Stimulated activated naive B cell treated with anti-CD40 and anti-IgM and Interleukin-4, amounts not matched to agents 10 μg/mL and 1 μg/mL and 100 μg/mL, for 72 hours (primary cell): ENCODE measurements around the gene NOSIP.

Experiments used
- ATAC-seq, 2 donors: fragments of 150-1000 bp; cut with Tn5 transposase; replicated peaks; 2 replicates each; pipeline ENCODE4 v1.10.0; 2021; ENCODE audit warnings: moderate library complexity in 1 of 2
- DNase-seq: peaks from one replicate; pipeline ENCODE4 v3.0.0; 2021
- H3K27ac Mint-ChIP-seq: one replicate; pipeline ENCODE4 v1.8.0; 2022; ENCODE audit warnings: mild to moderate bottlenecking, mixed read lengths
- H3K27me3 Mint-ChIP-seq, 2 donors: one replicate each; pipeline ENCODE4 v1.8.0; 2022; ENCODE audit warnings: mixed read lengths in 2 of 2
- H3K36me3 Mint-ChIP-seq, 2 donors: one replicate each; pipeline ENCODE4 v1.8.0; 2022; ENCODE audit warnings: mixed read lengths in 2 of 2, mild to moderate bottlenecking in 1 of 2
- H3K4me1 Mint-ChIP-seq, 2 donors: one replicate each; pipeline ENCODE4 v1.8.0; 2022; ENCODE audit warnings: mixed read lengths in 2 of 2, mild to moderate bottlenecking in 1 of 2
- H3K4me3 Mint-ChIP-seq, 2 donors: one replicate each; pipeline ENCODE4 v1.8.0; 2022; ENCODE audit warnings: mild to moderate bottlenecking in 2 of 2, mixed read lengths in 2 of 2, moderate library complexity in 1 of 2
- H3K9me3 Mint-ChIP-seq, 2 donors: one replicate each; pipeline ENCODE4 v1.8.0; 2022; ENCODE audit warnings: mixed read lengths in 2 of 2, mild to moderate bottlenecking in 1 of 2

The NOSIP gene

GRCh38 chr19:49555600-49556411 is 24.6 kb downstream of the NOSIP start:
- Mint-ChIP-seq H3K4me1 (peaks cover 23 to 30% of the 10 kb centered on the region in 2 donors), H3K27me3 (no peaks in the 10 kb centered on the region), H3K27ac (no peak overlapping the region), H3K4me3 (no peak overlapping the region), H3K9me3 (no peaks in the 10 kb centered on the region), H3K36me3 (peaks cover 43 to 59% of the 10 kb centered on the region in 2 donors)
- no peak for DNase-seq
- peak; percentile 54 for ATAC-seq

GRCh38 chr19:49554701-49555181 is 25.6 kb downstream of the NOSIP start:
- no peaks in the 10 kb centered on the region for H3K9me3 Mint-ChIP-seq
- no peak for ATAC-seq
- H3K27ac Mint-ChIP-seq: no peak overlapping the region
- no peaks in the 10 kb centered on the region for H3K27me3 Mint-ChIP-seq
- H3K36me3 Mint-ChIP-seq: peaks cover 37 to 50% of the 10 kb centered on the region in 2 donors
- DNase-seq: no peak
- H3K4me3 Mint-ChIP-seq: no peak overlapping the region
- peaks cover 12 to 20% of the 10 kb centered on the region in 2 donors for H3K4me1 Mint-ChIP-seq

- Mint-ChIP-seq H3K9me3 (no peaks in the 10 kb centered on the region), H3K4me1 (peaks cover 11 to 14% of the 10 kb centered on the region in 2 donors), H3K4me3 (no peak overlapping the region), H3K27ac (peak overlapping the region; percentile 38), H3K36me3 (peaks cover 30 to 41% of the 10 kb centered on the region in 2 donors), H3K27me3 (no peaks in the 10 kb centered on the region)
- ATAC-seq (peak in 1 of 2 donors; percentile 31), DNase-seq (no peak)
These were observed 26.7 kb downstream of the NOSIP start for GRCh38 chr19:49553451-49554271.

GRCh38 chr19:49552749-49553148 is 27.6 kb downstream of the NOSIP start:
- no peak overlapping the region for H3K4me3 Mint-ChIP-seq
- ATAC-seq (peak in 1 of 2 donors; percentile 22), DNase-seq (no peak)
- H3K36me3 Mint-ChIP-seq: peaks cover 26 to 36% of the 10 kb centered on the region in 2 donors
- H3K27ac Mint-ChIP-seq: peak overlapping the region; percentile 42
- peaks cover 11 to 14% of the 10 kb centered on the region in 2 donors for H3K4me1 Mint-ChIP-seq
- no peaks in the 10 kb centered on the region for H3K9me3 Mint-ChIP-seq
- no peaks in the 10 kb centered on the region for H3K27me3 Mint-ChIP-seq

- Mint-ChIP-seq H3K9me3 (no peaks in the 10 kb centered on the region), H3K4me1 (peaks cover 15 to 20% of the 10 kb centered on the region in 2 donors), H3K4me3 (no peak overlapping the region), H3K36me3 (peaks cover 22 to 28% of the 10 kb centered on the region in 2 donors), H3K27me3 (no peaks in the 10 kb centered on the region), H3K27ac (no peak overlapping the region)
- DNase-seq (no peak), ATAC-seq (no peak)
These were observed 28.8 kb downstream of the NOSIP start for GRCh38 chr19:49551531-49551930.

- no peak overlapping the region for H3K4me3 Mint-ChIP-seq
- H3K27me3 Mint-ChIP-seq: no peaks in the 10 kb centered on the region
- peaks cover 10 to 12% of the 10 kb centered on the region in 2 donors for H3K4me1 Mint-ChIP-seq
- DNase-seq (no peak), ATAC-seq (no peak)
- no peaks in the 10 kb centered on the region for H3K9me3 Mint-ChIP-seq
- H3K27ac Mint-ChIP-seq: no peak overlapping the region
- peaks cover 5 to 11% of the 10 kb centered on the region in 2 donors for H3K36me3 Mint-ChIP-seq
These were observed 31.3 kb downstream of the NOSIP start for GRCh38 chr19:49549045-49549444.

GRCh38 chr19:49546825-49547565 is 33.4 kb downstream of the NOSIP start:
- Mint-ChIP-seq H3K4me1 (peaks cover 5 to 7% of the 10 kb centered on the region in 2 donors), H3K4me3 (peak overlapping the region; percentile 41 to 43), H3K27me3 (no peaks in the 10 kb centered on the region), H3K9me3 (no peaks in the 10 kb centered on the region), H3K27ac (no peak overlapping the region), H3K36me3 (no peaks in the 10 kb centered on the region)
- peak; percentile 80 to 85 for ATAC-seq
- peak; percentile 35 for DNase-seq

GRCh38 chr19:49544154-49544553 is 36.2 kb downstream of the NOSIP start:
- Mint-ChIP-seq H3K27ac (no peak overlapping the region), H3K9me3 (no peaks in the 10 kb centered on the region), H3K36me3 (no peaks in the 10 kb centered on the region), H3K27me3 (no peaks in the 10 kb centered on the region), H3K4me3 (no peak overlapping the region), H3K4me1 (peaks cover 5% of the 10 kb centered on the region in 2 donors)
- DNase-seq (no peak), ATAC-seq (no peak)

GRCh38 chr19:49543032-49543431 is 37.3 kb downstream of the NOSIP start:
- no peak for DNase-seq
- Mint-ChIP-seq H3K27me3 (no peaks in the 10 kb centered on the region), H3K9me3 (no peaks in the 10 kb centered on the region), H3K27ac (no peak overlapping the region), H3K36me3 (no peaks in the 10 kb centered on the region), H3K4me3 (no peak overlapping the region), H3K4me1 (peaks cover 5 to 14% of the 10 kb centered on the region in 2 donors)
- no peak for ATAC-seq

GRCh38 chr19:49542446-49542845 is 37.9 kb downstream of the NOSIP start:
- Mint-ChIP-seq H3K4me3 (no peak overlapping the region), H3K36me3 (no peaks in the 10 kb centered on the region), H3K27me3 (no peaks in the 10 kb centered on the region), H3K4me1 (peaks cover 5 to 20% of the 10 kb centered on the region in 2 donors), H3K9me3 (no peaks in the 10 kb centered on the region), H3K27ac (no peak overlapping the region)
- ATAC-seq: no peak
- DNase-seq: no peak

GRCh38 chr19:49541914-49542313 is 38.4 kb downstream of the NOSIP start:
- DNase-seq (no peak), ATAC-seq (no peak)
- Mint-ChIP-seq H3K27ac (no peak overlapping the region), H3K4me1 (peaks cover 6 to 22% of the 10 kb centered on the region in 2 donors), H3K36me3 (no peaks in the 10 kb centered on the region), H3K4me3 (no peak overlapping the region), H3K27me3 (no peaks in the 10 kb centered on the region), H3K9me3 (no peaks in the 10 kb centered on the region)

- H3K36me3 Mint-ChIP-seq: no peaks in the 10 kb centered on the region
- no peak overlapping the region for H3K27ac Mint-ChIP-seq
- H3K4me1 Mint-ChIP-seq: peaks cover 14 to 35% of the 10 kb centered on the region in 2 donors
- no peak for ATAC-seq
- DNase-seq: no peak
- H3K9me3 Mint-ChIP-seq: no peaks in the 10 kb centered on the region
- H3K27me3 Mint-ChIP-seq: no peaks in the 10 kb centered on the region
- H3K4me3 Mint-ChIP-seq: no peak overlapping the region
These were observed 41.0 kb downstream of the NOSIP start for GRCh38 chr19:49539192-49539952.

- no peak overlapping the region for H3K4me3 Mint-ChIP-seq
- H3K27ac Mint-ChIP-seq: no peak overlapping the region
- no peaks in the 10 kb centered on the region for H3K36me3 Mint-ChIP-seq
- DNase-seq: no peak
- H3K4me1 Mint-ChIP-seq: peaks cover 14 to 39% of the 10 kb centered on the region in 2 donors
- H3K9me3 Mint-ChIP-seq: no peaks in the 10 kb centered on the region
- no peak for ATAC-seq
- no peaks in the 10 kb centered on the region for H3K27me3 Mint-ChIP-seq
These were observed 41.7 kb downstream of the NOSIP start for GRCh38 chr19:49538643-49539042.
